Iris pigment epithelial cell (primary cell): ENCODE data around the gene TPRKB.
"Not testable (repeated sequence)": the region's sequence is repeated elsewhere in the genome, so short reads cannot be mapped to it uniquely, and the experiment has no call there.

Experiments used
- DNase-seq: peaks from one replicate; pipeline ENCODE4 v3.0.0-alpha.2; 2011; ENCODE audit warnings: low read depth

Gene TPRKB

DNA sequence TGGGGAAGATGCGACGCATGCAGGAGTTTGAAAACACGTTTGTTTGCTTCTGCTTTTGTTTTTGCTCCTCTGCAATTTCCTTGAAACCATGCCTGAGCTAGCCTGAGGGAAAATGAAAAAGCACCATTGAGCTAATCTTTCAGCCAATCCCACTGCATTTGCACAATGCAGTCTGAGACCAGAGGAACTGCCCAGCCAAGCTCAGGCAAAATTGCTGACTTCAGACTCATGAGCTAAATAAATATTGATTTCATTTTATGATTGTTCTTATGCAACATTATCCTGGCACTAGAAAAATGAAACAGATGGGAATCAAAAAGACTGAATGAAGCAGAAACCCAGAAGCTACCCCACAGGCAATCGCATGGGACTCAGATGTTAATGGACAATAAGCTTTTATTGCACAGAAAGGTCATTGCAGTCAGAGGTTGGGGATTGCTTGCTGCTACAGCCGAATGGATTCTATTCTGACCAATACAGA is 37.0 kb downstream of the TPRKB start:
- peak; percentile 11 for DNase-seq

DNA sequence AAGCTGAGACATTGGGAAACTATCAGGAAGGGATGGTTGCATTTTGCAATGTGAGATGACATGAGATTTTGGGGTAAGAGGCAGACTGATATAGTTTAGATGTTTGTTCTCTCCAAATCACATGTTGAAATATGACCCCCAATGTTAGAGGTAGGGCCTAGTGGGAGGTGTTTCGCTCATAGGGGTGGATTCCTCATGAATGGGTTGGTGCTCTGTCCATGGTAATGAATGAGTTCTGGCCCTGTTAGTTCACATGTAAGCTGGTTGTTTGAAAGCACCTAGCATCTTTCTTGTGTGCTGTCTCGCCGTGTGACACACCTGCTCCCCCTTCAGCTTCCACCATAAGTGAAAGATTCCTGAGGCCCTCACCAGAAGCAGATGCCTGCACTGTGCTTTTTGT is 37.7 kb downstream of the TPRKB start:
- no peak for DNase-seq

DNA sequence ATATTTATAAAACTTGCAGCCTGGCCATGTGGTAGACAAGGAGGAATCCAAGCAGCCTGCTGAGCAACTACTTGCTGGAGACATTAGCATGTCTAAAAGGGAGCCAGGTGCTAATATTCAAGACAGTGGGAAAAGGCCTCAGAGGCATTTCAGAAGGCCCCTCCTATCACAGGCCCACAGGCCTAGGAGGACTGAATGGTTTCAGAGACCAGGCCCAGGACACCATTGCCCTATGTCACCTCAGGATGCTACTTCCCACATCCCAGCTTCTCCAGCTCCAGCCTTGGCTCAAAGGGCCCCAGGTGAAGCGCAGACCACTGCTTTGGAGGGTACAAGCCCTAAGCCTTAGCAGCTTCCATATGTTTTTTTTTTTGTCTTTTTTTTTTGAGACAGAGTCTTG is 39.0 kb downstream of the TPRKB start:
- no peak for DNase-seq

DNA sequence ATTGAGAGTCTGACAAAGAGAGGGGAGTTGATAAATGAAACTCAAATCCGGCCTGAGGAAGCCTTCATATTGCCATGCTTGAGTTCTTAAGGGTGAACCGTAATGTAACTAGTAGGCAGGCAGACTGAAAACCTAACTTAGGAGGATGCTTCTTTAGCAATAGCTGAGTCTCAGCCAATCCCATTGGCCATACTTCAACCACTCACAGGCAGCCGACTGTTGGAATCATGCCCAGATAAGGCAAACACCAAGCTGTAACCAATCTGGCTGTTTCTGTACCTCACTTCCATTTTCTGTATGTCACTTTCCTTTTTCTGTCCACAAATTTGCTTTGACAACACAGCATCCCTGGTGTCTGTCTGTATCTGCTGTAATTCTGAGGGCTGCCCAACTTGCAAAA is 39.5 kb downstream of the TPRKB start:
- DNase-seq = no peak

DNA sequence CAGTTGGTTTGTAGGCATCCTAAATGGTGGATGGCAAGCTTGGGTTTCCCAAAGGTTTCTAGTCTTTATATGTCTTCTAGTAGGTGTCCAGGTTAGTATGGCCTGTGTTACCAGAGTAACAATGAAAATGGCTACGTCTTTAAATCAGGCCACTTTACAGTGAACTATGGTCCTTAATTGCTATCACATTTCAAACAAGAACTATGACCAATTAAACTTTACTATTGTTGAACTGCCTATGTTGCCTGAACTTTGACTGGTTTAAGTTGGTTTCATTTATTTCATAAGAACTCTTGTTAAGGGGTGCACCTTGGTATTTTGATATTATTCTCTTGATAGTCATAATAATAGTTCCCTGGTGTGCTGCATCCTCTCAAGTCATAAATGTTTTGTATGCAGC is 40.2 kb downstream of the TPRKB start:
- DNase-seq = not testable (repeated sequence)

DNA sequence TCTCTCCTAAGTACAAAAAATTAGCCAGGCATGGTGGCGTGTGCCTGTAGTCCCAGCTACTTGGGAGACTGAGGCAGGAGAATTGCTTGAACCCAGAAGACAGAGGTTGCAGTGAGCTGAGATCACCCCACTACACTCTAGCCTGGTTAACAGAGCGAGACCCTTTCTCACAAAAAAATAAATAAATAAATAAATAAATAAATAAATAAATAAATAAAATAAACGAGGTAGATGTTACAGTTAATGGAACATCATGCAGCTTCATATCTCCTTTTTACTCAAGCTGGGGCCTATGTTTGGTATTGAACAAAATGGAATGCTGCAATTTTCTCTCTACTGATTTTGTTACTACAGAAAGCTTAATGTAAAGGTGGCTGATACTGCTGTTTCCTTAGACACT is 40.6 kb downstream of the TPRKB start:
- DNase-seq = not testable (repeated sequence)

DNA sequence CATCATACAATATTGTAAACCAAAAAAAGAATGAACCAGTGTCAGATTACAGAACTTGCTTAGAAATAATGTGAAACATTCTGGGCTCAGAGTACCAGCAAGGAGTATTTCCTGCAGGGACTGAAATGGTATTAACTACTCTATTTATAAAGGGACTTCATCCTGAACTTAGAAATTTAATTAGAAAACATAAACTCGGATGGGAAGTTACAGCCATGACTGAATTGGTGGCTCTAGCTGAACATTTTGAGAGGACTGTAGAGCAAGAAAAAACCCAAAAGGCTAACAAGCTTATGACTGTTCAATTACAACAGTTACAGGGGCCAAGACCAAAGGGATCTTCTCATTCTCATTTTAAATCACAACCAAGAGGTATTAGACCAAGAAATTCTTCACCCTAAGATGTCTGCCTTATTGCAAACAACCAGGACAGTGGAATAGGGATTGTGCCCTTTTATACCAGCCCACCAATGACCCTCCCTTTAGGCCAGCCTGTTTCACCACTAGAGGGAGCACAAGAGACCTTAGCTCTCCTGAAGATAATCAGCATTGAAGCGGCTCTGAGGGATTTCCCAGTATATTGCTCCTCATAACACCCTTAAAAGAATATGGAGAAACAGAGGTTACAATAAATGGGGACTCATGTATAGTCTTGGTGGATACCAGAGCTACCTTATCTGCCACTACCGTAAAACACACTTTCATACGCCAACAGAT is 46.6 kb downstream of the TPRKB start:
- peak; percentile 16 for DNase-seq

DNA sequence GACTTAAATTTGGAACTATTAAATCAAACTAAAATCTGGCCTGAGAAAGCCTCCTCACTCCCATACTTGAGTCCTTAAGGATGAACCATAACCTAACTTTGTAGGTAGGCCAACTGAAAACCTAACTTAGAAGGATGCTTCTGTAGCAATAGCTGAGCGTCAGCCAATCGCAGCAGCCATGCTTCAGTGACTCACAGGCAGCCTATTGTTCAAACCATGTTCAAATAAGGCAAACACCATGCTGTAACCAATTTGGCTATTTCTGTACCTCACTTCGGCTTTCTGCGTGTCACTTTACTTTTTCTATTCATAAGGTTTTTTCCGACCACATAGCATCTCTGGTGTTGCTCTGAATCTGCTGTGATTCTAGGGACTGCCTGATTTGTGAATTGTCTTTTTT is 48.7 kb downstream of the TPRKB start:
- not testable (repeated sequence) for DNase-seq

DNA sequence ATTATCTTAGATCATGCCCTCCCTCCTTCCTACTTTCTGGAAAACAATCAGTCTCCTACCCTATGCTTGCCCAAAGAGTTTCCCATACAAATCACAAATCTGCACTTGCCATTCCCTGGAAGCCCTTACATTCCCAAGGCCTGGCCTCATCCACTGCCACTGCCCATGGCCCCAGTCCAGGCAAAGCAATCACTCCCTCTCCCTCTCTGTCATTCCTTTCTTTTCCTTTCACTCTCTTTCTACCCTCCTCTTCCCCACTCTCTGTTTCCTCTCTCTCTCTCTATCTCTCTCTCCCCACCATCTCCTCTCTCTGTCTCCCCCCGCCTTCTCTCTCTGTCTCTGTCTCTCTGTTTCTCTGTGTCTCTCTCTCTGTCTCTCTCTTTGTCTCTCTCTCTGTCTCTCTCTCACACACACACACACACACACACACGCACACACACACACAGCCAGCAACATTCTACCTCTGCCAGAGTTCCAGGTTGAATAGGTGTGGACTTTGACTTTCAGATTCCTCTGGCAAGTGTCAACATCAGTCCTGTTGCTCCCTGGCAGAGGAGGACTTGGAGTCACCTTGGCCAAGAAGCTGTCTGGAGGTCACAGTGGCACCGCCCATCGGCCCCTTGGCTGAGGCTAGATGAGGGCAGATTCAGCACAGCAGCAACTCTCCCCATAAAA is 51.2 kb downstream of the TPRKB start:
- no peak for DNase-seq

DNA sequence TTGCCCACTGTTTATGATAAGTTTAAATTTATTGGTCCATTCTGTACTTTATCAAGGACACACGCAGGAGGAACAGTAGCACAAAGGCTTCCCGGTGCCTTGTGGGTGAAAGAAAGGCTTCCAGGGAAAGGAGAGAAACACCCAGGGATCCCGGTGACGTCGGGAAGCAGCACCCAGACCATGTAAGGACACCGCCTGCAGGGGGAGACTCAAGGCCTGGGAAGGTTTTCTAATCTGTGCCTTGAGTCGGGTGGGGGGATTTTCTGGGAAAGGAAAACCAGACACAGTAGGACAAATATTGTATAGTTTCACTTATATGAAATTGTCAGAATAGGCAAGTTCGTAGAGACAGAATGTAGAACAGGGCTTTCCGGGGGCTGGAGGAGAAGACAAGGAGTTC is 52.2 kb downstream of the TPRKB start:
- DNase-seq = not testable (repeated sequence)

DNA sequence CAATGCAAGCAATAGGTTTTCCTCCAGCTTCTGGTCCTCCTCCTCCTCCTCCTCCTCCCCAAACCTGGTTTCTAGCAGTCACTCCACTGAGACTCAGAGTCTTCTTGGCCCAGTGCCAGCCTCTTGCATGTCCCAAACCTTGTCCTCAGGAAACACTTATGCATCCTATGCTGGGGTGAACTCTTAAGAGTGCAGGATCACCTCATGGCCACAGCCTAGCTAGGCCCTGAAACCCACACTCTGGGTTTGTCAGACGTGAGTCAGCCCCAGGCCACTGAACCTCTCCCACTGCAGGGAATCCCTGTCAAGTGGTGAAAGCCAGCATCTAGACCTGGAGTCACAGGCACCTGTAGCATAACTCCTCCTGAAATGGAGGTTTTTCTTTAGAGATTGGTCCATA is 52.8 kb downstream of the TPRKB start:
- not testable (repeated sequence) for DNase-seq

DNA sequence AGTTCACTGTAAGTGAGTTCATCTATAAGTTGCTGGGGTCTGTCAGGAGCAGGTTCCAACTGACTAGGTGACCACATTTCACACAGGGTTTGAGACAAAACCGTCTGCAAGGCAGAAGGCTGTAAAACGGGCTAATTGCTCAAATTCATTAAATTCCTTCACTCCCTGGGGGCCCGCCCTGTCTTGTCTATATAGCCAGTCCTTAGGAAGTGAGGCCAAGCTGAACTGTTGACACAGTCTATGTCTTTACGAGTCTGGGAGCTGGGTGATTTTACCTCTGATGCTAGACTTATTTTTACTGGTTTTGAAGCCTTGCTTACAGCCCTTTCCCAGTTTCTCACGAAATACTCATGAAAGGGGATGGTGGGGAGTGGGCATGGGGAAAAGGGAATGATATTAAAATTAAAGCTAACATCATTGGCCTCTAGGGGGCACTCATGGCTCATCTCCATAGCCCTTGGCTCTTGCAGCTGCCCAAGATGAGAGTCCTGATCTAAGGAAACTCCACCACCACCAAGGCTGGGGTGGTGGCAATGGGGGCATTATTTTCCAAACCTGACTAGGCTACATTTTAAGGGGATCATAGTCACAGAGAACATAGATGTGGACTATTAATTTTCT is 57.1 kb downstream of the TPRKB start:
- not testable (repeated sequence) for DNase-seq
